CD4-positive, CD25-positive, alpha-beta regulatory T cell (primary cell): ENCODE results near the gene ANKS6. TPM values are rescaled to one million over a fixed set of nuclear protein-coding genes. Genes with fewer than 3 reads are reported as not detected.
A peak's percentile ranks its signal among the peaks of the same experiment; 100 is the strongest.

Experiments
- ATAC-seq, 2 donors: fragments of 150-1000 bp; cut with Tn5 transposase; one replicate each; pipeline ENCODE4 v1.10.0; 2021; ENCODE audit warnings: low read depth in 2 of 2, moderate number of reproducible peaks in 2 of 2, moderate library complexity in 1 of 2
- DNase-seq, 3 donors: peaks; one replicate each; pipeline versions ENCODE4 v3.0.0 to v3.0.0-alpha.2; 2012 to 2022; ENCODE audit warnings: mixed read lengths in 1 of 3
- H3K27ac ChIP-seq: one replicate; pipeline ENCODE4 v1.7.0; 2013; ENCODE audit warnings: mild to moderate bottlenecking, low read length; ENCODE audit not compliant: insufficient read depth, poor library complexity, severe bottlenecking
- H3K27me3 ChIP-seq: one replicate; pipeline ENCODE4 v1.7.0; 2013; ENCODE audit warnings: low read length; ENCODE audit not compliant: control insufficient read depth, insufficient read depth
- H3K36me3 ChIP-seq: one replicate; pipeline ENCODE4 v1.7.0; 2013; ENCODE audit warnings: mild to moderate bottlenecking, low read length, moderate library complexity; ENCODE audit not compliant: control insufficient read depth, insufficient read depth
- H3K4me1 ChIP-seq: 2 replicates; pipeline ENCODE4 v1.7.0; 2013; ENCODE audit warnings: mild to moderate bottlenecking, low read length; ENCODE audit not compliant: insufficient read depth, control insufficient read depth, poor library complexity, severe bottlenecking
- H3K4me3 ChIP-seq: one replicate; pipeline ENCODE4 v1.7.0; 2013; ENCODE audit warnings: low read depth, mild to moderate bottlenecking, low read length, moderate library complexity
- H3K9me3 ChIP-seq, 2 experiments: 1 replicate in 1 of 2; 2 replicates in 1 of 2; pipeline ENCODE4 v1.7.0; 2013; ENCODE audit warnings: low read length in 2 of 2, mild to moderate bottlenecking in 1 of 2, moderate library complexity in 1 of 2; ENCODE audit not compliant: control insufficient read depth in 2 of 2
- H3K27ac Mint-ChIP-seq, 3 donors: one replicate each; pipeline ENCODE4 v1.8.0; 2020 to 2022; ENCODE audit warnings: mild to moderate bottlenecking in 3 of 3, mixed read lengths in 3 of 3, moderate library complexity in 2 of 3
- H3K27me3 Mint-ChIP-seq: one replicate; pipeline ENCODE4 v1.8.0; 2022; ENCODE audit warnings: mild to moderate bottlenecking, mixed read lengths
- H3K36me3 Mint-ChIP-seq: one replicate; pipeline ENCODE4 v1.8.0; 2020; ENCODE audit warnings: mixed read lengths
- H3K4me1 Mint-ChIP-seq, 4 donors: one replicate each; pipeline ENCODE4 v1.8.0; 2020 to 2022; ENCODE audit warnings: mixed read lengths in 4 of 4, mild to moderate bottlenecking in 1 of 4
- H3K4me3 Mint-ChIP-seq, 4 donors: one replicate each; pipeline ENCODE4 v1.8.0; 2020 to 2022; ENCODE audit warnings: mild to moderate bottlenecking in 4 of 4, mixed read lengths in 4 of 4, moderate library complexity in 3 of 4
- H3K9me3 Mint-ChIP-seq, 7 donors: one replicate each; pipeline ENCODE4 v1.8.0; 2020 to 2022; ENCODE audit warnings: mixed read lengths in 7 of 7, mild to moderate bottlenecking in 3 of 7, moderate library complexity in 2 of 7
- polyA plus RNA-seq, 4 donors: library from polyadenylated mRNA; unstranded; fragments of 300-500 nt; fragmentation: Illumina TruSeq; gene quantifications; one replicate each; pipeline ENCODE4 v1.2.3, GENCODE V29; 2021
- total RNA-seq: library from RNA; stranded (reverse); gene quantifications from one replicate; pipeline ENCODE4 v1.2.3, GENCODE V29; 2022

ANKS6 gene
- total and polyA plus RNA-seq, 5 donors from 2014 or later = 2.4 to 8.2 (median 2.6) TPM

DNA sequence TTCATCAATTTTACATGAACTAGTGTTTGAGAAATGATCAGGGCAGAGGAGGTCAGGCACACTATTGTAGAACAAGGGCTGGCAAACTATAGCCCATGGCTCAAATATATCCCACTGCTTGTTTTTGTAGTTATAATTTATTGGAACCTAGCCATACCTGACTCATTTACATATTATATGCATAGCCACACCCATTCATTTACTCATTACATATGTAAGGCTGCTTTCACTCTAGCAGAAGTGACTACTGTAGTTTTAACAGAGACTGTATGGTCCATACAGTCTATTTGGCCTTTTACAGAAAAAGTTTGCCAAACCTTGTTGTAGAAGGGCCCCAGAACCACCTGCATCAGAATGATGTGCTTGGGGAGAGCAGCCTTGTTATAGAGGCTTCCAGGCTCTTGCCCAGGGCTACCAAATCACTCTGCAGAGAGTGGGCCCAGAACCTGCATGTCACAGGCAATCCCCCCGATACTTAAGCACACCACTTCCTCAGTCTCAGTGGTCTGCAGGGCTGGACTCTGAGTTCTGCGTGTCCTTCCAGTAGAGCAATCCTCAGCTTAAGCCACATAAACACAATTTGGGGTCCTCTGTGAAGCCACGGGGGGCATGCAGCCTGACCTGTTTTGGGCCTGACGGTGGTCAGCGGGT lies 6.7 kb downstream of the ANKS6 start:
- no peaks in the 10 kb centered on the region for H3K9me3 ChIP-seq
- no peaks in the 10 kb centered on the region for H3K9me3 Mint-ChIP-seq
- no peaks in the 10 kb centered on the region for H3K27me3 ChIP-seq
- no peak overlapping the region for H3K4me3 ChIP-seq
- DNase-seq (no peak), ATAC-seq (no peak)
- H3K4me1 ChIP-seq = no peaks in the 10 kb centered on the region
- H3K27me3 Mint-ChIP-seq = no peaks in the 10 kb centered on the region
- H3K4me1 Mint-ChIP-seq = peaks cover 6 to 20% (median 13%) of the 10 kb centered on the region in 4 donors
- no peaks in the 10 kb centered on the region for H3K36me3 ChIP-seq
- H3K36me3 Mint-ChIP-seq = peaks cover 3% of the 10 kb centered on the region
- H3K27ac Mint-ChIP-seq = no peak overlapping the region
- H3K27ac ChIP-seq = no peak overlapping the region
- no peak overlapping the region for H3K4me3 Mint-ChIP-seq

DNA sequence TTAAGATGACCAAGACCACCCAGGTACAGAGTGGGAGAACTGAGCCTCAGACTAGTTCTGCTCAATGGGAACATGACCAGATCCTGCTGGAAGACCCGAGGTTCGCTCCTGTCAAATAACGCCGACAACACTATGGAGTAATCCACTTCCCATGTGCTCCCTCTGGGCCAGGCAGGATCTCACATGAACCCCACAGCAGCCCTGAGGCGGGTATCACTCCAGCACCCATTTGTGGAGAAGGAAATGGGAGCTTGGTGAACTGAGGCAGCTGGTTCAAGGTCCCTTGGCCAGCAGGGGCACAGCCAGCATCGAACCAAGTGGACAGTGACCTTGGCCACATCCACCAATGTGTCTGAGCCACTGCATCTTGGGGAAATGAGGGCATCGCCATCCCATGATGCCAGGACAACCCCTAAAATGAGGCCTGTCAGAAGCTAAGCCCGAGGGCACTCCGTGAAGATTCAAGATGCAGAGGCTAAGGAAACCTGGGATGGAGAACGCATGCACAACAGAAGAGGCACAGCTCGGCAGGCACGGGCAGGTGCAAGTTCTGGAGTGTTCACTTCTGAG lies 8.5 kb downstream of the ANKS6 start:
- Mint-ChIP-seq H3K4me3 (no peak overlapping the region), H3K9me3 (no peaks in the 10 kb centered on the region)

DNA sequence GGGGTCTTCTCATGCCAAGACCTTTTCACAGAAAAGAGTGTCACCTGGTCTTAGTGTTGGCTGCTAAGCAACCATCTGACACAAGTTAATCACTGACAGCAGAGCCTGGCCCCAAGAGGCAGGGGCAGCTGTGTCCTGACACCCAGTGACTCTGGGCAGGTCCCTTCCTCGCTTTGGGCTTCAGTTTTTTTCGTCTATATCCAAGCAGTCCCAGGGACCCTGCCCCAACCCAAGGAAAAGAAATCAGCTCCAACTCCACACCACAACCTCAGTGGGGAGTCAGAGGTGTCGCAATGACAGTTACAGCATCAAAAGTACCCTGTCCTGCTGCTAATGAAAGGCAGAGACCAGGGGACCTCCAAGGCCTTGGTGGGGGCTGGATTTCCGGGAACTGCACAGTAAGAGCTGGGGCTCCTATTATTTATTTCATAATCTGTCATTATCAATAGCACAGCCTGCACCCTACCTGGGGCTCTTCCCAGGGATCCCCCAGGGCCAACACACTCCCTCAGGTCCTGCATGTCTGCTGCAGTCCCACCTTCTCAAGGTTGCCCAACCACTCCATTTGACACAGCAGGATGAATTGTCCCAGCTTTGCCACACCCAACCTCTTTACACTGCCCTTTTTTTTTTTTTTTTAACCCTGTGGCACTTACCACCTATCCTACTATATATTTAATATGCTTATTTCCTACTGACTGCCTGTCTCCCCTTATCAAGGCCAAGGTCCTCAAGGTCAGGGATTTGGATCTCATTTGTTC lies 9.4 kb downstream of the ANKS6 start:
- Mint-ChIP-seq H3K36me3 (peaks cover 10% of the 10 kb centered on the region), H3K4me3 (no peak overlapping the region), H3K27ac (no peak overlapping the region), H3K4me1 (peaks cover 1 to 11% (median 5%) of the 10 kb centered on the region in 4 donors), H3K9me3 (no peaks in the 10 kb centered on the region), H3K27me3 (no peaks in the 10 kb centered on the region)
- H3K27me3 ChIP-seq = no peaks in the 10 kb centered on the region
- DNase-seq (no peak), ATAC-seq (no peak)
- no peak overlapping the region for H3K4me3 ChIP-seq
- no peaks in the 10 kb centered on the region for H3K9me3 ChIP-seq
- no peak overlapping the region for H3K27ac ChIP-seq
- H3K36me3 ChIP-seq = no peaks in the 10 kb centered on the region
- no peaks in the 10 kb centered on the region for H3K4me1 ChIP-seq

More for the DNA sequence above, 8.5 kb downstream of the ANKS6 start:
- Mint-ChIP-seq H3K36me3 (peaks cover 3% of the 10 kb centered on the region), H3K4me1 (peaks cover 6 to 15% (median 11%) of the 10 kb centered on the region in 4 donors), H3K27me3 (no peaks in the 10 kb centered on the region), H3K27ac (no peak overlapping the region)
- no peaks in the 10 kb centered on the region for H3K27me3 ChIP-seq
- H3K36me3 ChIP-seq = no peaks in the 10 kb centered on the region
- no peaks in the 10 kb centered on the region for H3K9me3 ChIP-seq
- H3K4me1 ChIP-seq = no peaks in the 10 kb centered on the region
- DNase-seq (no peak), ATAC-seq (no peak)
- H3K27ac ChIP-seq = no peak overlapping the region
- H3K4me3 ChIP-seq = no peak overlapping the region

DNA sequence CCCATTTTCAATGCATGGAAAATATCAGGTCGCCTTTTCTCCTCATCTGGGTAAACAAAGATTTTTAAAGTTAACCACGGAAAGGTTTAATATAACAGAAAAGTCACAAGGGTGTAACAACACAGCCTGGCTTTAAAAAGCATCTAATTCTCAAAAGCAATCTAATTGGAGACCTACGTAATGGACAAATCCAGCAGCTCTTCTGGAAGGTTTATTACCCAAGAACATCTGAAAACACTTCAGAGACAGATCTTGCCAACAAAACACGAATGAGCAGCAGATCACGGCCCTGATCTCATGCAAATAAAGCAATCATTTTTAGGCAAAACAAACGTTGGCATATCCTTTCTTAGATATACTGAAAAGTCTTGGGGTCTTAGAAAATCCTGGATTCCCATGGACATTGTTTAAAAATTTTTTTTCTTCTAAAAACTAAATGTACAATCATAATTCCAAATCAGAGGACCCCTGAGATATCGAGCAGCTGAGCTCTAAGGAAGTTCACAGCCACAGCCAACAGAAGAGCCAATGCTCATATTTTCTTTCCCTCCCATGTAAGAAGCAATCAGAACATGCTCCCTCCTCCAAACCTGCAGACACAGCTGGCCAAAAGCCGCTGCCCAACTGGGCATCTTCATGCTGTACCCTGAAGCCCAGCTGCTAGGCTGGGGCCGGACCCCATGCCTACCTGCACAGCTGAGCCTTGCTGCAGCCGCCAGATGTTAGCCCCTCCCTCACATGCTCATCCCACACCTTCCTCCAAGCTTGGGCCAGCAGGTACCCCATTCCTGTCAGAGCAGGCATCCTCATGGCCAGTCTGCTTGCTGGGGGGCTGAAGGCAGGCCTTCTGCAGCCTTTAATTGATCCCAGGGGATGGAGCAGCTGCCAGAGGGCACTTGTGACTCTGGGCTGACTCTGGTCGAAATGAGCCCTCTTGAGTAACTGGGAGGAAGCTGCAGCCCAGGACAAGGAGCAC lies 11.2 kb downstream of the ANKS6 start:
- Mint-ChIP-seq H3K4me3 (no peak overlapping the region), H3K36me3 (peaks cover 16% of the 10 kb centered on the region), H3K27me3 (no peaks in the 10 kb centered on the region), H3K9me3 (no peaks in the 10 kb centered on the region), H3K27ac (no peak overlapping the region), H3K4me1 (peaks cover 0 to 6% (median 1%) of the 10 kb centered on the region in 4 donors)
- DNase-seq (no peak), ATAC-seq (no peak)
- Histone ChIP-seq H3K4me1 (no peaks in the 10 kb centered on the region), H3K27me3 (no peaks in the 10 kb centered on the region), H3K27ac (no peak overlapping the region), H3K9me3 (no peaks in the 10 kb centered on the region), H3K36me3 (no peaks in the 10 kb centered on the region), H3K4me3 (no peak overlapping the region)

DNA sequence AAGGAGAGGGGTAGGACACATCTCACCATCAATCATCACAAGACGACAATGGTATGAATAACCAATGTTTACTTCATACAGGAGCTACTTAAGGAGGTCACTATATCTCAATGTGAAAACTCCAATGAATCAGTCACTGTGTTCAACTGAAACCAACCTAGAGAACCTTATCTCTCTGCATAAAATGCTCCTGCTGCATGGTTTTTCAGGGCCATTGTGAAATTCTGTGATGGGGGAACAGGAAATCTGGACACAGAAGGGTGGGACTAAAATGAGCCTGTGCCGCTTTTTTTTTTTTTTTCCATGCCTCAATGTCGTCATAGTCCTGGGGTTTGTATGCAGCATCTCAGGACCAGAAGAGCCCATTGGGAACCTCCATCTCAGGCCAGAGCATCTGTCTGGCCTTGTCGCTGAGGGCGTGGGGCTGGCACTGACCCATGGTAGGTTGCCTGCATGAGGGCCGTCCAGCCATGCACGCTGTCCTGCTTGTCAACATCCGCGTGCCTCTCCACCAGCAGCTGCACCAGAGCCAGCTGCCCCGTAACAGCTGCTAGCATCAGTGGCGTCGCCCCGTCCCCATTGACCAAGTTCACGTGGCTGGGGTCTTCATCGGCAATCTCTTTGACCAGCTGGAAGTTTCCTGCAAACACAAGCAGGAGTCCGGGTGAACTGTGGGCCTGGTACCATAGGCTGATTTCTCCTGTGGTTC lies 12.7 kb downstream of the ANKS6 start:
- Mint-ChIP-seq H3K4me1 (peaks cover 0 to 2% (median 0%) of the 10 kb centered on the region in 4 donors), H3K27ac (no peak overlapping the region), H3K4me3 (no peak overlapping the region), H3K36me3 (peaks cover 12% of the 10 kb centered on the region), H3K9me3 (no peaks in the 10 kb centered on the region), H3K27me3 (no peaks in the 10 kb centered on the region)
- Histone ChIP-seq H3K9me3 (no peaks in the 10 kb centered on the region), H3K27me3 (no peaks in the 10 kb centered on the region), H3K4me1 (no peaks in the 10 kb centered on the region), H3K27ac (no peak overlapping the region), H3K4me3 (no peak overlapping the region), H3K36me3 (no peaks in the 10 kb centered on the region)
- DNase-seq = no peak
- ATAC-seq = no peak

DNA sequence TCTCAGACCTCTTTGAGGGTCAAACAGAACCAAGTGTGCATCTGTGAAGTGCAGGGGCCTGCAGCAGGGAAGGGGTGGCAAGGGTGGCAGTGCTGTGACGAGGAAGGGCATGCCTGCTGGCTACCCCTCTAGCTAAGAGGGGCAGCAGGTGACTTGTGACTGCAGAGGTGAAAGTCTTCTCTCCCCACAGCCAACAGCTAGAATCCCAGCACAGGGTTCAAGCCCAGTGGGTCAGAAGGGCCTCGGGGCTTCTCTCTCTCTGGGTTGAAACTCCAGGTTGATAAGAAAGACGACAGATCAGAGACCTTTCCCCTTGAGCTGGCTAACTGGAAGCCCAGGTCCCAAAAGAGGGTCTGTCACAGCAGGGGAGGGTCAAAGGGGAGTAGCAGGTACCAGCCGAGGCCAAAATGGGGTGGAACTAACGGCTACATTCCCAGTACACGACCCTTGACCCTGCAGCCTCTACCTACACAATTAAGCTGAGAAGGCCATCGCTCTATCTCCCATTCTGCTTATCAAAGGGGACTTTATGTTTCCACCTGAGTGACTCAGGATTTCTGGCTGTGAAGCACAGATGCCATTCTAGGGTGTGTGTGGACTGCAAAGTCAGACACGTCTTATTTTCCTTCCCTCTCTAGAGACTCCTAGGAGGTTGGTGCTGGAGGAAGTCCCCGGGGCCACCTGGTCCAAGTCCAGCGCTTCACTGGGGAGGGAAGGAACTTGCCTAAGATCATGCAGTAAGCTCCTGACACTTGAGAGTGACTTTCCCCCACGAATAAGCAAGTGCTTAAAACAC lies 14.6 kb downstream of the ANKS6 start:
- Histone ChIP-seq H3K4me3 (no peak overlapping the region), H3K9me3 (no peaks in the 10 kb centered on the region), H3K4me1 (no peaks in the 10 kb centered on the region), H3K27ac (no peak overlapping the region), H3K27me3 (no peaks in the 10 kb centered on the region), H3K36me3 (no peaks in the 10 kb centered on the region)
- H3K36me3 Mint-ChIP-seq = peaks cover 22% of the 10 kb centered on the region
- H3K4me1 Mint-ChIP-seq = no peaks in the 10 kb centered on the region
- DNase-seq = no peak
- no peak for ATAC-seq
- no peak overlapping the region for H3K4me3 Mint-ChIP-seq
- no peaks in the 10 kb centered on the region for H3K27me3 Mint-ChIP-seq
- no peaks in the 10 kb centered on the region for H3K9me3 Mint-ChIP-seq
- peak overlapping the region in 1 of 3 donors; percentile 45 for H3K27ac Mint-ChIP-seq
